ENCODE data around the gene MPZL2.

MPZL2 gene

GRCh38 chr11:118283037-118283636 is 19.0 kb upstream of the MPZL2 start:
- DNase-seq, result no peak

DNA sequence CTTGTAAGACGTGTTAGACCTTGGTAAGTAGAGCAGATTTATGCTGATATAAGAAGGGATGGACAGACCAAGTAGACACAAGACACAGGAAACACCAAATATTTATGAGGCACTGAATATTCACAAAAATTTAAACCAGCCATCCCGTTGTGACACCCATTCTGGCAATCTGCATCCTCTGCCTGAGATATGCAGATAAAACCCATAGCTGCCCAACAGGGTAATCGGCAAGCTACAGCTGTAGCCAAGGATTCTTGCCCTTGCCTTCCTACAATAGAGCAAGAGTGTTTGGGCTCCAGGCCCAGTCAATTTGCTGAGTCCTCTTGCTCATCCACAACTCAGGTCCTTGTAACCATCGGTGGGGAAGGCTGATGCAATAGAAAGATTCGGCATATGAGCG is 18.5 kb upstream of the MPZL2 start:
- no peak for DNase-seq

GRCh38 chr11:118281284-118281683 is 17.2 kb upstream of the MPZL2 start:
- no peak for DNase-seq

DNA sequence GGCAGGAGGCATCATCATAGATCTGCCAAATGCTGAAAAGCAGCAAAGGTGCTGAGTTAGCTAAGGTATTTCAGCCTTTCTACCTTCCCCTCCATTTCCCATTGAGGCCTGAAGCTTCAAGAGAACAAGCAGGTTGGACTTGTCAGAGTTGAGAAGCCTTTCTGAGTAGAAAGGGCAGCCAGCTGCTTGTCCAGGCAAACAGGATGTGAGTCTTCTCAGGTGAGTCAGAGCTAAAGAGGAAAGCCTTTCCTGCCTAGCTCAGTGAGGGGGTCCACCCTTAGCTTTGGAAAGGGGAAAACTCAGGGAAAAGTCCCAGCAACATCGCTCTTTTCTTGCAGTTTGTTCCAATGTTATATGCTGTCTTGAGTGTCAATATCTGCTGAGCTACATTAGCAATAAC is 13.2 kb upstream of the MPZL2 start:
- DNase-seq, result no peak

DNA sequence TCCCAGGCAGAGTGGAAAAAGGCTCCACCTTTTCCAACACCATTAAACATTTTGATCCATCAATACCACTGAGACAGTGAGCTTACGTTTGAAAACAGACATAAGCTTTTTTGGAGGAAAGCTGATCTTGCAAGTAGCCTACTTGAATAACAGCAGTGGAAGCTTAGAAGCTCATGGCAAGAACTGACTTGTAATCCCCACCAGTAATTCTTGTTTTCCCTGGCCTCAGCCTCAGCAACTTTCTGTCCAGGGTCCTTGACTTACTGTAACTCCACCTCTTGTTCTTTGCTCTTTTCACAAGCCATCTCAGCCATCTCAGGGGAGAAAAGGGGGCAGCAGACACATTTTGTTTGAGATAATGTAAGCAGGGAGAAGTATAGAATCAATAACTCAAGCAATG is 12.3 kb upstream of the MPZL2 start:
- DNase-seq, result no peak

- no peak for DNase-seq
Measured at GRCh38 chr11:118275176-118275575, 11.1 kb upstream of the MPZL2 start.

DNA sequence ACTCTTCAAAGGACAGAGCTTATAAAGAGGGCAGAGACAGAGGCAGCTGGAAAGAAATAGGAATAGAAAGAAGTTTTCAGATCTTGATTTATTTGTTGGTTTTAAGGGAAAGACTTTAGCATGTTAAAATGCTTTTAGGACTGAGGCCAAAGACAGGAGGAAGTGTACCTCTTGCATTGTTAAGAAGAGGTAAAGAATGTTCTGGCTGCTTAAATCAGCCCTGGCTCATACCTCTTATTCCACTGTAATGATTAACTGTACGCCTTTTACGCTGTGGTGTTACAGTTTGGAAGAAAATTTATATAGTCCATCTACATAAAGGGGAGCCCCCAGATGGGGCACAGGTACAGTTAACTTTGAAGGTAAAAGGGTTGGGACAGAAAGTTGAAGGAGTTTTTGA is 10.1 kb upstream of the MPZL2 start:
- DNase-seq, result no peak

DNA sequence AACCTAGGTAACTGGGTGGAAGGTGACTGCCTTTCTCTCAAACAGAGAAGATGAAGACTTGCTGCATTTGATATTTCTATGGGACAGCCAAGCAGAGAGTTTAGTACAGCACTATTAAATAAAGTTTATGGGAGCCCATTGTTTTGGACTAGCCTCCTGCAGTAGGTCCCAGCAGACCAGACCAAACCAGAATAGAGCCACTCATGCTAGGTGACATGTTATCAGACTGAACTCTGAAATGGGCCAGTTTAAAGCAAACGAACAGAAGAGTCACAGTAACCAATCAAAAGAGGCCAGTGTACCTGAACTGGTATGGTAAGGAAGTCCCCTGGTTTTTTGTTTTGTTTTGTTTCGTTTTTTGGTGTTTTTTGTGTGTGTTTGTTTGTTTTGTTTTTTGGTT is 7.9 kb upstream of the MPZL2 start:
- DNase-seq, result no peak

- DNase-seq, result no peak
Measured at GRCh38 chr11:118267486-118267885, 3.4 kb upstream of the MPZL2 start.

- no peak for DNase-seq
Measured at GRCh38 chr11:118265954-118266353, 1.9 kb upstream of the MPZL2 start.

DNA sequence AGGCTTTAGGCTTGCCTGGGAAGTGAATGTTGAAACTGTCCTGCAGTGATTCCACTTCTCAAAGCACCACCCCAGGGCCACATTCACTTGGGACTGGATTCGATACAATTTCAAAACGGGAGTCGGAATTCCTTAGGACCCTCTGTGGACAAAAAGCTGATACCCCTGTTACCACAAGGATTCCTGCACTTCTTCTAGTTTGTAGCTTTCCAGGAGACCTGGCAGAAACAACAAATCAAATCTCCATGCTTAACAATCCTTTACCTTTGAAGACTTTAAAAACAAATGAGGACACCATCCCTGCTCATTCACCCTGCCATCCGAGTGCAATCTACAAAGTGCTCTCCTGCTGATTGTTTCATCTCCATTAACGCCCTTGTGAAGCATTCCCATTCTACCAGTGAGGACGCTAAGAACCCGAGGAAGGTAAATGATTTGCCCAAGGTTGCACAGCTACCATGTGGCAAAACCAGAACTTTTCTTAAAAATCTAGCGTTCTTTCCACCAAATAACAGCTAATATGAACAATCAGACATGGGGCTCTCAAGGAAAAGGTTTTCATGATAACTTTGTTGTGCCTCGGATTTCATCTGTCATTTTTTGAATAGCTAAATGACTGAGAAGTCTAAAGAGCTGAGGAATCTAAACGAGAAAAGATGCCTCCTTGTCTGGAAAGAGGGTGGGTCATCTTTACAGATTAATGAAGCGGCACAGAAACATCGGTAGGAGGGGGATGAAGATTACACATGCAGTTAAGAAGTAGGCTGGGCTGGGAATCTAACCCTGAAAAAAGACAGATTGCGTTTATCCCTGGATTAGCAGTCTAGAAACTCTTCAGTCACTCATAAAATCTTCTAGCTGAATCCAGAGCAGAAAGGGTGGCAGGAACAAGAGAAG is 720 bp upstream of the MPZL2 start:
- DNase-seq, result no peak

DNA sequence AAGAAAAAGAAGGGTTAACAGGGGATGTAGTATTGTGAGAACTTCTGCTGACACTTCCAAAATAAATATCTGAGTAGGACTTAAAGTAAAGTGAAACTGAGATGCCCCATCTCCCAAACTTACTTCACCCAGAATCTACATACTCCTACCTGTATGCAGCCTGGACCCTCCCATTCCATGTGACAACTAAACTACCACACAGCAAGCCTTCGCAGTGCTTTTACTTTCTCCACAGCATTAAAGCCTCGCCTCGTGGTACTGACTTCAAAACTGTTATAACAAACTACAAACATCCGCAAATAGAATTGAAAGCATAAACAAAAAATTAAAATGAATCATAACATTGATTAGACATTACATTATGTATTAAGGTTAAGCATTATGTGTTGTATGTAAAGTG is 985 bp downstream of the MPZL2 start:
- DNase-seq, result no peak

DNA sequence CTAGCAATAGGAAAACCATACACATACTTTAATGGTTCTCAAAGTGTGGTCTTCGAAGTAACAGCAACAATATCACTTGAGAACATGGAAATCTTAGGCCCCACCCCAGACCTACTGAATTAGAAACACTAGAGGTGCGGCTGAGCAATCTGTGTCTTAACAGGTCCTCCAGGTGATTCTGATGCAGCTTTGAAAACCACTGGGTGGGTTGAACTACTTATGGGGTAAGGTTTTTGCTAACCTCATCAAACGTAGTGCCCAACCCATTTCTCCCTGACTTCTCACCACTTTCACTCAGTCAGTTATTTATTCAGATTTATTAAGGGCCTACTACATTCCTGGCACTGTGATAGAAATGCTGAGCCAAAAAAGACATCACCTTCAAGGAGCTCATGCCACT is 3.7 kb downstream of the MPZL2 start:
- DNase-seq, result no peak

DNA sequence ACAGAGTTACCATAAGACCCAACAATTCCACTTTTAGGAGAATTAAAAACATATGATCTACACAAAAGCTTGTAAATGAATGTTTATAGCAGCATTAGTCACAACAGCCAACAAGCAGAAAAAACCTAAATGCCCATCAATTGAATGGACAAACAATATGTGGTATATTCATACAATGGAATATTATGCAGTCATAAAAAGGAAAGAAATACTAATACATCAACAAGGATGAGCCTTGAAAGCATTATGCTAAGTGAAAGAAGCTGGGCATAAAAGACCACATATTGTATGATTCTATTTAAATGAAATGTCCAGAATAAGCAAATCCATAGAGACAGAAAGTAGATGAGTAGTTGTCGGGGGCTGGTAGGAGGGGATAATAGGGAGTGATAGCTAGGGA is 5.0 kb downstream of the MPZL2 start:
- DNase-seq, result no peak

- DNase-seq, result no peak
Measured at GRCh38 chr11:118258410-118258809, 5.7 kb downstream of the MPZL2 start.

DNA sequence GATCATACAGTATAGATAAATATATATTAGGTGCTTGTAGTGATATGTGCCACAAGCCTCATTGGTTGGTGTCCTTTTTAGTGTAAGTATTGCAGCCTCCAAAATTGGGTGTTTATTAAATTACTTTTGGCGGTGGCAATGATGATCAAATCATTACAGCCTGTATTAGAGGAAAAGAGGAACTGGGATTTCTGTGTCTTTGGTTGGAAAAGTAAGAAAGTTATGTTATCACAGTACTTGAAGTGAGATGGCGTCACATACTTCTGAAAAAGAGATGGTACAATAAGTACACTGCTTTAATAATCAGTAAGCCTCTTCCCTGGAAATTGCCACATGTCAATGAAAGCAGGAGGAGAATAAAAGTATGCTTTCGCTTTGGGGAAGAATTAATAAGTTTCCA is 11.4 kb downstream of the MPZL2 start:
- no peak for DNase-seq

GRCh38 chr11:118251858-118252652 is 12.0 kb downstream of the MPZL2 start, which contains the start of gene MPZL3:
Gene MPZL3 (minus strand): TSS chr11:118252365. CDS start chr11:118252294, 71 bp downstream.
- peak; percentile 76 for DNase-seq

DNA sequence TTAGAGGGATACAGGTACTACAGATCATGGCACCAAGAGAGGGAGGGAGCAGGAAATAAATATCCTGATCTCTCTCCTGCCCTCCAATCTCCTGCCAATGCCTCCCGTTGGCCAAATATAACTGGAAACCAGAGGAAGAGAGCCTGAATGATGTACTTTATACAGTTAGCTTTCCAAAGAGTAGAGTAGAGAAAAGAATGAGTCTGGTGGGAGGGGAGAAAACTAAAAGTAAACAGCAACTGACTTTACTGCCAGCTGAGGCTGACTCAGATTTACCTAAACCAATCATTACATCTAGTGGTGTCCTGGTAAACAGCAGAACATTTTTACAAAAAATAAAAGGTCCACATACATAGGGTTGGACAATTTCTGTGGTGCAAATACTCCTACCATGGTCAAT is 17.1 kb downstream of the MPZL2 start:
- no peak for DNase-seq

GRCh38 chr11:118245936-118246562 is 18.0 kb downstream of the MPZL2 start:
- no peak for DNase-seq

- DNase-seq, result no peak
Measured at GRCh38 chr11:118243993-118244762, 19.9 kb downstream of the MPZL2 start.

DNA sequence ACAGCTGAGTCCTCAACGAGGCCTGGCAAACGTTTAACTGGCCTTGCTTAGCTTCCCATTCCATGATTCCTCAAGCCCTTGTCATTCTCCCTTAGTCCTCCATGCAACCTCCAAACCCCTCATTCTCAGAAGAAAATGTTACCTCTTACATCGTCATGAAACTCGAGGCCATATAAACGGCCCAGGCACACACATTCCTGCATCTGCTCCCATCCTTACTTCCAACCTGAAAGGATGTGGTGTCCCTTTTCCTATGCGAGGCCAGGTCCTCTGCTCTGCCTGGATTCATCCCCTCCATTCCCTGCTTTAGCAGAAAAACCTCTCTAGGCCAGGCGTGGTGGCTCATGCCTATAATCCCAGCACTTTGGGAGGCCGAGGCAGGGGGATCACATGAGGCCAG is 20.9 kb downstream of the MPZL2 start:
- DNase-seq, result no peak

GRCh38 chr11:118241764-118242098 is 22.4 kb downstream of the MPZL2 start:
- no peak for DNase-seq
